HepG2 (cell line): Measurements from ENCODE around the gene RPS10. TPM values are rescaled to one million over a fixed set of nuclear protein-coding genes. Genes with fewer than 3 reads are reported as not detected.
A peak's percentile ranks its signal among the peaks of the same experiment; 100 is the strongest.

Source experiments
- CBX2 ChIP-seq, 2 experiments: fragments of 200-600 bp in 1 of 2; sonication (generic); formaldehyde crosslinking in 1 of 2; IDR thresholded peaks; 2 replicates each; pipeline versions ENCODE4 v1.7.0 to v1.8.1; 2018 to 2022; ENCODE audit warnings: low read depth in 2 of 2, low read length in 1 of 2, mild to moderate bottlenecking in 1 of 2, missing genetic modification reagents in 1 of 2
- DPF2 ChIP-seq: sonication (generic); formaldehyde crosslinking; IDR thresholded peaks from 2 replicates; pipeline ENCODE4 v1.4.0; 2020; ENCODE audit warnings: mild to moderate bottlenecking, low read depth, missing genetic modification reagents, borderline replicate concordance
- PRDM4 ChIP-seq: sonication (generic); formaldehyde crosslinking; IDR thresholded peaks from 2 replicates; pipeline ENCODE4 v1.9.0; 2021; ENCODE audit warnings: missing genetic modification reagents, borderline replicate concordance
- REST ChIP-seq, 2 experiments: IDR thresholded peaks; 2 replicates each; pipeline ENCODE4 v1.6.1; 2011 to 2012; ENCODE audit warnings: low read length in 2 of 2, borderline replicate concordance in 1 of 2, low read depth in 1 of 2, mild to moderate bottlenecking in 1 of 2, moderate library complexity in 1 of 2
- SAP130 ChIP-seq: IDR thresholded peaks from 2 replicates; pipeline ENCODE4 v1.6.1; 2016; ENCODE audit warnings: low read depth
- SP2 ChIP-seq: sonication (generic); formaldehyde crosslinking; IDR thresholded peaks from 2 replicates; pipeline ENCODE4 v1.5.1; 2020; ENCODE audit warnings: mild to moderate bottlenecking, missing genetic modification reagents
- TFAP4 ChIP-seq: sonication (generic); IDR thresholded peaks from 2 replicates; pipeline ENCODE4 v1.6.1; 2016; ENCODE audit warnings: low read depth, borderline replicate concordance
- ZFX ChIP-seq: sonication (generic); formaldehyde crosslinking; IDR thresholded peaks from 2 replicates; pipeline ENCODE4 v1.4.0; 2020; ENCODE audit warnings: mild to moderate bottlenecking, low read depth, missing genetic modification reagents, moderate library complexity
- ZNF367 ChIP-seq: sonication (generic); formaldehyde crosslinking; IDR thresholded peaks from 2 replicates; pipeline ENCODE4 v1.4.0; 2020; ENCODE audit warnings: missing genetic modification reagents, borderline replicate concordance
- ZNF674 ChIP-seq: sonication (generic); formaldehyde crosslinking; IDR thresholded peaks from 2 replicates; pipeline ENCODE4 v1.5.0; 2020; ENCODE audit warnings: low read depth, mild to moderate bottlenecking, missing genetic modification reagents
- ZNF788 ChIP-seq: sonication (generic); formaldehyde crosslinking; IDR thresholded peaks from 2 replicates; pipeline ENCODE4 v1.5.0; 2020; ENCODE audit warnings: mild to moderate bottlenecking, missing genetic modification reagents, borderline replicate concordance
- polyA plus RNA-seq, 8 experiments: library from polyadenylated mRNA; depleted of rRNA in 3 of 8; stranded (reverse) in 7 of 8; unstranded in 1 of 8; fragments of >200 nt; fragmentation: Illumina TruSeq in 4 of 8; extraction: Trizol in 4 of 8; gene quantifications; 2 replicates each; pipeline versions ENCODE4 v1.2.1 to v1.2.3, GENCODE V29; 2011 to 2016; ENCODE audit warnings: low read depth in 4 of 8, missing spikeins in 1 of 8, mixed read lengths in 1 of 8; ENCODE audit not compliant: insufficient read depth in 1 of 8
- total RNA-seq, 5 experiments: library from RNA; depleted of rRNA; stranded (reverse); fragments of >200 nt; fragmentation: Illumina TruSeq; extraction: Trizol; gene quantifications; 2 replicates each; pipeline ENCODE4 v1.2.3, GENCODE V29; 2016; ENCODE audit warnings: low read depth in 1 of 5
- TF ChIP-seq, protein P1 (sequence below): sonication (generic); formaldehyde crosslinking; IDR thresholded peaks from 2 replicates; pipeline ENCODE4 v1.8.1; 2023; ENCODE audit warnings: mild to moderate bottlenecking, missing genetic modification reagents
- TF ChIP-seq, protein P2 (sequence below): sonication (generic); formaldehyde crosslinking; IDR thresholded peaks from 2 replicates; pipeline ENCODE4 v1.4.0; 2020; ENCODE audit warnings: missing genetic modification reagents
- TF ChIP-seq, protein P3 (sequence below): sonication (generic); formaldehyde crosslinking; IDR thresholded peaks from 2 replicates; pipeline ENCODE4 v1.8.1; 2022; ENCODE audit warnings: mild to moderate bottlenecking, missing genetic modification reagents

RPS10 gene
- total and polyA plus RNA-seq, 2 of the 13 experiments (the other 11 are each of a cell fraction or from before 2014, with no cell fraction given), result 2,909 to 4,648 TPM

GRCh38 chr6:34414999-34415858 is 10.6 kb downstream of the RPS10 start (continued):
- no peak for TF ChIP-seq REST (IDR thresholded peaks at IDR 0.05; ENCODE audit: borderline replicate concordance in 1 of 2, low read depth in 1 of 2, low read length in 2 of 2)
- TF ChIP-seq, protein P1, sequence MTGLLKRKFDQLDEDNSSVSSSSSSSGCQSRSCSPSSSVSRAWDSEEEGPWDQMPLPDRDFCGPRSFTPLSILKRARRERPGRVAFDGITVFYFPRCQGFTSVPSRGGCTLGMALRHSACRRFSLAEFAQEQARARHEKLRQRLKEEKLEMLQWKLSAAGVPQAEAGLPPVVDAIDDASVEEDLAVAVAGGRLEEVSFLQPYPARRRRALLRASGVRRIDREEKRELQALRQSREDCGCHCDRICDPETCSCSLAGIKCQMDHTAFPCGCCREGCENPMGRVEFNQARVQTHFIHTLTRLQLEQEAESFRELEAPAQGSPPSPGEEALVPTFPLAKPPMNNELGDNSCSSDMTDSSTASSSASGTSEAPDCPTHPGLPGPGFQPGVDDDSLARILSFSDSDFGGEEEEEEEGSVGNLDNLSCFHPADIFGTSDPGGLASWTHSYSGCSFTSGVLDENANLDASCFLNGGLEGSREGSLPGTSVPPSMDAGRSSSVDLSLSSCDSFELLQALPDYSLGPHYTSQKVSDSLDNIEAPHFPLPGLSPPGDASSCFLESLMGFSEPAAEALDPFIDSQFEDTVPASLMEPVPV (CRISPR knock-in tag), result 0 out of 2 replicates have a peak, but pooled peaks have one; percentile 38
- TF ChIP-seq DPF2 (CRISPR knock-in tag), result 0 out of 2 replicates have a peak, but pooled peaks have one; percentile 5
- no peak for TF ChIP-seq ZNF367 (CRISPR knock-in tag)
- TF ChIP-seq, protein P2, sequence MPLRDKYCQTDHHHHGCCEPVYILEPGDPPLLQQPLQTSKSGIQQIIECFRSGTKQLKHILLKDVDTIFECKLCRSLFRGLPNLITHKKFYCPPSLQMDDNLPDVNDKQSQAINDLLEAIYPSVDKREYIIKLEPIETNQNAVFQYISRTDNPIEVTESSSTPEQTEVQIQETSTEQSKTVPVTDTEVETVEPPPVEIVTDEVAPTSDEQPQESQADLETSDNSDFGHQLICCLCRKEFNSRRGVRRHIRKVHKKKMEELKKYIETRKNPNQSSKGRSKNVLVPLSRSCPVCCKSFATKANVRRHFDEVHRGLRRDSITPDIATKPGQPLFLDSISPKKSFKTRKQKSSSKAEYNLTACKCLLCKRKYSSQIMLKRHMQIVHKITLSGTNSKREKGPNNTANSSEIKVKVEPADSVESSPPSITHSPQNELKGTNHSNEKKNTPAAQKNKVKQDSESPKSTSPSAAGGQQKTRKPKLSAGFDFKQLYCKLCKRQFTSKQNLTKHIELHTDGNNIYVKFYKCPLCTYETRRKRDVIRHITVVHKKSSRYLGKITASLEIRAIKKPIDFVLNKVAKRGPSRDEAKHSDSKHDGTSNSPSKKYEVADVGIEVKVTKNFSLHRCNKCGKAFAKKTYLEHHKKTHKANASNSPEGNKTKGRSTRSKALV, result no peak
- TF ChIP-seq SP2 (CRISPR knock-in tag), result no peak
- TF ChIP-seq PRDM4 (CRISPR knock-in tag), result no peak
- no peak for TF ChIP-seq TFAP4
- no peak for TF ChIP-seq ZNF674 (CRISPR knock-in tag)
- TF ChIP-seq SAP130 (CRISPR knock-in tag), result peak; percentile 90
- TF ChIP-seq, protein P3, sequence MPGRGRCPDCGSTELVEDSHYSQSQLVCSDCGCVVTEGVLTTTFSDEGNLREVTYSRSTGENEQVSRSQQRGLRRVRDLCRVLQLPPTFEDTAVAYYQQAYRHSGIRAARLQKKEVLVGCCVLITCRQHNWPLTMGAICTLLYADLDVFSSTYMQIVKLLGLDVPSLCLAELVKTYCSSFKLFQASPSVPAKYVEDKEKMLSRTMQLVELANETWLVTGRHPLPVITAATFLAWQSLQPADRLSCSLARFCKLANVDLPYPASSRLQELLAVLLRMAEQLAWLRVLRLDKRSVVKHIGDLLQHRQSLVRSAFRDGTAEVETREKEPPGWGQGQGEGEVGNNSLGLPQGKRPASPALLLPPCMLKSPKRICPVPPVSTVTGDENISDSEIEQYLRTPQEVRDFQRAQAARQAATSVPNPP (CRISPR knock-in tag), result 0 out of 2 replicates have a peak, but pooled peaks have one; percentile 39
- TF ChIP-seq CBX2 (IDR thresholded peaks at IDR 0.05; ENCODE audit: low read depth, low read length), result no peak
- TF ChIP-seq CBX2 (CRISPR knock-in tag; IDR thresholded peaks at IDR 0.05; ENCODE audit: low read depth), result no peak
- TF ChIP-seq ZFX (CRISPR knock-in tag), result no peak
- peak; percentile 58; the same call in 1 of the 2 replicates for TF ChIP-seq ZNF788
